NCI-H2029 (cell line): ENCODE results near the gene DGKH.
A peak's percentile ranks its signal among the peaks of the same experiment; 100 is the strongest.

Source experiments
- DNase-seq: peaks from one replicate; lab custom pipeline; 2025; lab: John Stamatoyannopoulos, UW

Gene DGKH

GRCh38 chr13:42048342-42048683, at the start of gene DGKH:
TSS of gene DGKH (plus strand) at chr13:42048648. CDS start at chr13:42048774, 126 bp downstream.
- DNase-seq: no peak

- no peak for DNase-seq
These were observed 47.6 kb upstream of the DGKH start for GRCh38 chr13:42000846-42001245.

GRCh38 chr13:42001580-42001979, 46.9 kb upstream of the DGKH start:
- no peak for DNase-seq

- no peak for DNase-seq
These were observed 46.4 kb upstream of the DGKH start for GRCh38 chr13:42002066-42002465.

- DNase-seq: no peak
These were observed 40.6 kb upstream of the DGKH start for GRCh38 chr13:42007844-42008243.

- no peak for DNase-seq
These were observed 39.4 kb upstream of the DGKH start for GRCh38 chr13:42009057-42009456.

- no peak for DNase-seq
These were observed 36.7 kb upstream of the DGKH start for GRCh38 chr13:42011601-42012350.

GRCh38 chr13:42014119-42014518, 34.3 kb upstream of the DGKH start:
- DNase-seq: no peak

GRCh38 chr13:42017264-42017663, 31.2 kb upstream of the DGKH start:
- no peak for DNase-seq

GRCh38 chr13:42021851-42022250, 26.6 kb upstream of the DGKH start:
- DNase-seq: no peak

- no peak for DNase-seq
These were observed 26.1 kb upstream of the DGKH start for GRCh38 chr13:42022336-42022735.

- no peak for DNase-seq
These were observed 25.5 kb upstream of the DGKH start for GRCh38 chr13:42022796-42023493.

- no peak for DNase-seq
These were observed 21.2 kb upstream of the DGKH start for GRCh38 chr13:42027286-42027685.

- no peak for DNase-seq
These were observed 20.2 kb upstream of the DGKH start for GRCh38 chr13:42028113-42028799.

GRCh38 chr13:42035905-42036521, 12.4 kb upstream of the DGKH start:
- DNase-seq: no peak

- DNase-seq: no peak
These were observed 11.7 kb upstream of the DGKH start for GRCh38 chr13:42036711-42037110.

- DNase-seq: no peak
These were observed 9.6 kb upstream of the DGKH start for GRCh38 chr13:42038661-42039456.

GRCh38 chr13:42039457-42039945, 8.9 kb upstream of the DGKH start:
- DNase-seq: no peak

GRCh38 chr13:42039946-42040729, 8.3 kb upstream of the DGKH start:
- peak; percentile 44 for DNase-seq

- DNase-seq: no peak
These were observed 7.8 kb upstream of the DGKH start for GRCh38 chr13:42040730-42041010.
